ENCODE data around the gene ARR3. TPM values are rescaled to one million over a fixed set of nuclear protein-coding genes. Genes with fewer than 3 reads are reported as not detected.

ARR3 gene
- not detected for polyA plus RNA-seq (2013, experiment 1 of 2)
- not detected for polyA plus RNA-seq (2013, experiment 2 of 2)

- Histone ChIP-seq H3K14ac (ENCODE audit: low read length in 2 of 2) (no peak within 1 kb of the TSS), H3K27me3 (ENCODE audit: control insufficient read depth in 1 of 2, insufficient read depth in 1 of 2, low read length in 2 of 2) (peaks cover 0 to 35% of the 10 kb centered on the region in 2 experiments), H3K36me3 (ENCODE audit: control insufficient read depth in 1 of 2, insufficient read depth in 2 of 2, low read depth in 1 of 2, low read length in 2 of 2) (no peaks in the 10 kb centered on the region), H3K79me1 (replicated peaks; ENCODE audit: low read length, poor library complexity, severe bottlenecking) (no peaks in the 10 kb centered on the region), H4K91ac (ENCODE audit: low read length) (no peak within 1 kb of the TSS), H2AFZ (ENCODE audit: low read depth, low read length) (no peak within 1 kb of the TSS), H2BK15ac (ENCODE audit: low read depth, poor library complexity, severe bottlenecking) (no peak within 1 kb of the TSS), H3K4me3 (ENCODE audit: insufficient read depth in 1 of 2, low read depth in 1 of 2, low read length in 2 of 2) (no peak within 1 kb of the TSS), H3K4me2 (ENCODE audit: low read length, poor library complexity, severe bottlenecking) (no peak within 1 kb of the TSS), H2BK12ac (ENCODE audit: low read length in 2 of 2) (no peak within 1 kb of the TSS), H3K4me1 (ENCODE audit: control insufficient read depth, insufficient read depth, low read depth, low read length) (no peaks in the 10 kb centered on the region), H2BK5ac (ENCODE audit: low read depth, low read length, poor library complexity, severe bottlenecking) (no peak within 1 kb of the TSS), H3K27ac (ENCODE audit: low read length, poor library complexity, severe bottlenecking) (no peak within 1 kb of the TSS), H3K4ac (ENCODE audit: low read depth in 1 of 2, low read length in 2 of 2) (no peak within 1 kb of the TSS), H2AK5ac (ENCODE audit: low read length, severe bottlenecking) (no peak within 1 kb of the TSS), H3K23ac (ENCODE audit: low read length in 2 of 2) (no peak within 1 kb of the TSS), H3K9me3 (ENCODE audit: control insufficient read depth, low read length) (peaks cover under 1% of the 10 kb centered on the region), H4K8ac (ENCODE audit: low read length) (no peak within 1 kb of the TSS), H3K18ac (ENCODE audit: low read depth in 1 of 2, low read length in 2 of 2) (no peak within 1 kb of the TSS), H3K9ac (ENCODE audit: low read length) (no peak within 1 kb of the TSS), H2BK120ac (ENCODE audit: low read depth, low read length) (no peak within 1 kb of the TSS)
- no peak for DNase-seq
Measured at GRCh38 chrX:70268034-70268433, at the start of gene ARR3. Gene ARR3, plus strand, starts transcription at chrX:70268334. Its CDS starts 1,052 bp downstream, at chrX:70269386.

- 59% methylated on average over 2 of the region's 5 CpGs for WGBS
- no peak overlapping the region for H2BK15ac ChIP-seq (ENCODE audit: low read depth, poor library complexity, severe bottlenecking)
- DNase-seq, result no peak
Measured at GRCh38 chrX:70219938-70220764, 48.0 kb upstream of the ARR3 start.

GRCh38 chrX:70226048-70226447 is 42.1 kb upstream of the ARR3 start:
- Histone ChIP-seq H2AK5ac (ENCODE audit: low read length, severe bottlenecking) (no peak overlapping the region), H3K23ac (ENCODE audit: low read length in 2 of 2) (no peak overlapping the region), H4K91ac (ENCODE audit: low read length) (no peak overlapping the region), H4K8ac (ENCODE audit: low read length) (no peak overlapping the region), H3K79me1 (replicated peaks; ENCODE audit: low read length, poor library complexity, severe bottlenecking) (no peaks in the 10 kb centered on the region), H3K27me3 (ENCODE audit: control insufficient read depth in 1 of 2, insufficient read depth in 1 of 2, low read length in 2 of 2) (peaks cover 0 to 34% of the 10 kb centered on the region in 2 experiments), H2AFZ (ENCODE audit: low read depth, low read length) (no peak overlapping the region), H3K4me3 (ENCODE audit: insufficient read depth in 1 of 2, low read depth in 1 of 2, low read length in 2 of 2) (no peak overlapping the region), H3K36me3 (ENCODE audit: control insufficient read depth in 1 of 2, insufficient read depth in 2 of 2, low read depth in 1 of 2, low read length in 2 of 2) (no peaks in the 10 kb centered on the region), H3K4ac (ENCODE audit: low read depth in 1 of 2, low read length in 2 of 2) (no peak overlapping the region), H3K14ac (ENCODE audit: low read length in 2 of 2) (no peak overlapping the region), H3K18ac (ENCODE audit: low read depth in 1 of 2, low read length in 2 of 2) (no peak overlapping the region), H3K27ac (ENCODE audit: low read length, poor library complexity, severe bottlenecking) (no peak overlapping the region), H2BK15ac (ENCODE audit: low read depth, poor library complexity, severe bottlenecking) (no peak overlapping the region), H3K4me1 (ENCODE audit: control insufficient read depth, insufficient read depth, low read depth, low read length) (no peaks in the 10 kb centered on the region), H2BK5ac (ENCODE audit: low read depth, low read length, poor library complexity, severe bottlenecking) (no peak overlapping the region), H2BK120ac (ENCODE audit: low read depth, low read length) (no peak overlapping the region), H3K4me2 (ENCODE audit: low read length, poor library complexity, severe bottlenecking) (no peak overlapping the region), H2BK12ac (ENCODE audit: low read length in 2 of 2) (no peak overlapping the region), H3K9me3 (ENCODE audit: control insufficient read depth, low read length) (no peaks in the 10 kb centered on the region), H3K9ac (ENCODE audit: low read length) (no peak overlapping the region)
- no peak for DNase-seq

More at GRCh38 chrX:70219938-70220764, 48.0 kb upstream of the ARR3 start:
- no peak overlapping the region for H2AK5ac ChIP-seq (ENCODE audit: low read length, severe bottlenecking)
- no peak overlapping the region for H3K23ac ChIP-seq (ENCODE audit: low read length in 2 of 2)
- H3K14ac ChIP-seq (ENCODE audit: low read length in 2 of 2), result no peak overlapping the region
- no peak overlapping the region for H2AFZ ChIP-seq (ENCODE audit: low read depth, low read length)
- H4K91ac ChIP-seq (ENCODE audit: low read length), result no peak overlapping the region
- H3K79me1 ChIP-seq (replicated peaks; ENCODE audit: low read length, poor library complexity, severe bottlenecking), result no peaks in the 10 kb centered on the region
- H3K4me3 ChIP-seq (ENCODE audit: insufficient read depth in 1 of 2, low read depth in 1 of 2, low read length in 2 of 2), result no peak overlapping the region
- H3K4me1 ChIP-seq (ENCODE audit: control insufficient read depth, insufficient read depth, low read depth, low read length), result no peaks in the 10 kb centered on the region
- no peak overlapping the region for H2BK5ac ChIP-seq (ENCODE audit: low read depth, low read length, poor library complexity, severe bottlenecking)
- H3K27ac ChIP-seq (ENCODE audit: low read length, poor library complexity, severe bottlenecking), result no peak overlapping the region
- no peak overlapping the region for H3K4ac ChIP-seq (ENCODE audit: low read depth in 1 of 2, low read length in 2 of 2)
- no peak overlapping the region for H3K18ac ChIP-seq (ENCODE audit: low read depth in 1 of 2, low read length in 2 of 2)
- no peak overlapping the region for H3K9ac ChIP-seq (ENCODE audit: low read length)
- no peaks in the 10 kb centered on the region for H3K9me3 ChIP-seq (ENCODE audit: control insufficient read depth, low read length)
- peaks cover 0 to 23% of the 10 kb centered on the region in 2 experiments for H3K27me3 ChIP-seq (ENCODE audit: control insufficient read depth in 1 of 2, insufficient read depth in 1 of 2, low read length in 2 of 2)
- no peak overlapping the region for H4K8ac ChIP-seq (ENCODE audit: low read length)
- no peak overlapping the region for H3K4me2 ChIP-seq (ENCODE audit: low read length, poor library complexity, severe bottlenecking)
- no peaks in the 10 kb centered on the region for H3K36me3 ChIP-seq (ENCODE audit: control insufficient read depth in 1 of 2, insufficient read depth in 2 of 2, low read depth in 1 of 2, low read length in 2 of 2)
- H2BK12ac ChIP-seq (ENCODE audit: low read length in 2 of 2), result no peak overlapping the region
- no peak overlapping the region for H2BK120ac ChIP-seq (ENCODE audit: low read depth, low read length)

- Histone ChIP-seq H3K4ac (ENCODE audit: low read depth in 1 of 2, low read length in 2 of 2) (no peak overlapping the region), H4K8ac (ENCODE audit: low read length) (no peak overlapping the region), H3K27me3 (ENCODE audit: control insufficient read depth in 1 of 2, insufficient read depth in 1 of 2, low read length in 2 of 2) (peaks cover 0 to 38% of the 10 kb centered on the region in 2 experiments), H3K18ac (ENCODE audit: low read depth in 1 of 2, low read length in 2 of 2) (no peak overlapping the region), H2AK5ac (ENCODE audit: low read length, severe bottlenecking) (no peak overlapping the region), H2BK15ac (ENCODE audit: low read depth, poor library complexity, severe bottlenecking) (no peak overlapping the region), H3K4me2 (ENCODE audit: low read length, poor library complexity, severe bottlenecking) (no peak overlapping the region), H2BK5ac (ENCODE audit: low read depth, low read length, poor library complexity, severe bottlenecking) (no peak overlapping the region), H3K23ac (ENCODE audit: low read length in 2 of 2) (no peak overlapping the region), H4K91ac (ENCODE audit: low read length) (no peak overlapping the region), H3K4me1 (ENCODE audit: control insufficient read depth, insufficient read depth, low read depth, low read length) (no peaks in the 10 kb centered on the region), H3K27ac (ENCODE audit: low read length, poor library complexity, severe bottlenecking) (no peak overlapping the region), H2BK120ac (ENCODE audit: low read depth, low read length) (no peak overlapping the region), H3K9me3 (ENCODE audit: control insufficient read depth, low read length) (no peaks in the 10 kb centered on the region), H2BK12ac (ENCODE audit: low read length in 2 of 2) (no peak overlapping the region), H3K36me3 (ENCODE audit: control insufficient read depth in 1 of 2, insufficient read depth in 2 of 2, low read depth in 1 of 2, low read length in 2 of 2) (no peaks in the 10 kb centered on the region), H3K14ac (ENCODE audit: low read length in 2 of 2) (no peak overlapping the region), H3K79me1 (replicated peaks; ENCODE audit: low read length, poor library complexity, severe bottlenecking) (no peaks in the 10 kb centered on the region), H3K9ac (ENCODE audit: low read length) (no peak overlapping the region), H2AFZ (ENCODE audit: low read depth, low read length) (no peak overlapping the region), H3K4me3 (ENCODE audit: insufficient read depth in 1 of 2, low read depth in 1 of 2, low read length in 2 of 2) (no peak overlapping the region)
- no peak for DNase-seq
- WGBS, result no CpG with 5 or more reads among the region's 2 CpGs
Measured at GRCh38 chrX:70226687-70227086, 41.4 kb upstream of the ARR3 start.

All from mesenchymal stem cell (in vitro differentiated cells and primary cell).